ENCODE results near the gene DHRSX. TPM values are rescaled to one million over a fixed set of nuclear protein-coding genes. Genes with fewer than 3 reads are reported as not detected.

Gene DHRSX
- total and polyA plus RNA-seq, 2 of the 13 experiments (the other 11 are each of a cell fraction or from before 2014, with no cell fraction given) = 15.5 to 24.3 TPM

DNA sequence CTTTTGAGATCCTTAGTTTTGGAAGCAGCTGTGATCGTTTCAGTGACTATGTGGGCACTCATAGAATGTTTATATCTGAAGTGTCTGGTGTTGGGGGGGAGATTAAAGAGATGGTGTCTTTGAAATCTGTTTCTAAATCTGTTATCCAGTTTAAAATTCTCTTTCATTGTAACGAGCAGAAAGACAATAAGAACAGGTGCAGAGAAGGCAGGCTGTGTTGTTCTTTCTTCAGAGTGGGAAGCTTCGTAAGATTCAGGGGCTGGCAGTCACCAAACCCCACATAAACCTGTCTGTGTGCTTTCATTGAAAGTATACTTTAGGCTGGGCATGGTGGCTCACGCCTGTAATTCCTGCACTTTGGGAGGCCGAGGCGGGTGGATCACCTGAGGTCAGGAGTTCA is 16.3 kb upstream of the DHRSX start:
- H3K36me3 ChIP-seq (replicated peaks in 1 of 2; ENCODE audit: control insufficient read depth in 1 of 2, insufficient read depth in 2 of 2, low read length in 2 of 2) = no peaks in the 10 kb centered on the region
- no peaks in the 10 kb centered on the region for H3K9me3 ChIP-seq (ENCODE audit: low read length)
- intact Hi-C loops (cut with micrococcal nuclease; ENCODE audit: unreplicated experiment) (no loop called here), in situ Hi-C loops (cut with HindIII; ENCODE audit: extremely low pct_ligation_motif_present, low pct_unique_long_range_greater_than_20kb) (no loop called here)
- no peak for ATAC-seq
- POLR2A ChIA-PET = no interaction called here
- TF ChIP-seq ZNF251 (CRISPR knock-in tag; IDR thresholded peaks at IDR 0.05) (no peak), NFYB (CRISPR knock-in tag; IDR thresholded peaks at IDR 0.05) (no peak)
- TF ChIP-seq, protein P1, sequence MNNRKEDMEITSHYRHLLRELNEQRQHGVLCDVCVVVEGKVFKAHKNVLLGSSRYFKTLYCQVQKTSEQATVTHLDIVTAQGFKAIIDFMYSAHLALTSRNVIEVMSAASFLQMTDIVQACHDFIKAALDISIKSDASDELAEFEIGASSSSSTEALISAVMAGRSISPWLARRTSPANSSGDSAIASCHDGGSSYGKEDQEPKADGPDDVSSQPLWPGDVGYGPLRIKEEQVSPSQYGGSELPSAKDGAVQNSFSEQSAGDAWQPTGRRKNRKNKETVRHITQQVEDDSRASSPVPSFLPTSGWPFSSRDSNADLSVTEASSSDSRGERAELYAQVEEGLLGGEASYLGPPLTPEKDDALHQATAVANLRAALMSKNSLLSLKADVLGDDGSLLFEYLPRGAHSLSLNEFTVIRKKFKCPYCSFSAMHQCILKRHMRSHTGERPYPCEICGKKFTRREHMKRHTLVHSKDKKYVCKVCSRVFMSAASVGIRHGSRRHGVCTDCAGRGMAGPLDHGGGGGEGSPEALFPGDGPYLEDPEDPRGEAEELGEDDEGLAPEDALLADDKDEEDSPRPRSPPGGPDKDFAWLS (CRISPR knock-in tag; IDR thresholded peaks at IDR 0.05; ENCODE audit: borderline replicate concordance) = no peak
- H3K4me1 ChIP-seq (ENCODE audit: insufficient read depth, low read length) = peaks cover 13% of the 10 kb centered on the region
- WGBS (ENCODE audit: low lambda C conversion rate) = 12% methylated on average over 6 of the region's 6 CpGs
- H3K9ac ChIP-seq (ENCODE audit: insufficient read depth, low read depth, low read length) = no peak overlapping the region
- H3K27me3 ChIP-seq (ENCODE audit: control insufficient read depth in 1 of 2, insufficient read depth in 2 of 2, low read length in 2 of 2) = no peaks in the 10 kb centered on the region
- no peaks in the 10 kb centered on the region for H3K79me2 ChIP-seq (ENCODE audit: insufficient read depth, low read length)
- no peak overlapping the region for H3K4me3 ChIP-seq (replicated peaks in 1 of 3; ENCODE audit: insufficient read depth in 1 of 3, low read depth in 2 of 3, low read length in 3 of 3)
- H2AFZ ChIP-seq (ENCODE audit: low read length) = no peak overlapping the region
- H3K4me2 ChIP-seq (ENCODE audit: low read depth, low read length) = no peak overlapping the region
- CTCF ChIA-PET (ENCODE audit: low intra/inter-chr PET ratio, low total read pairs) = no interaction called here
- no peak for DNase-seq (ENCODE audit: low spot score)
- FAIRE-seq = no peak
- no TSS peak for BruUV-seq (replicated peaks)
- H4K20me1 ChIP-seq (ENCODE audit: insufficient read depth, low read length) = no peaks in the 10 kb centered on the region
- no peak overlapping the region for H3K27ac ChIP-seq (ENCODE audit: extremely low read length, insufficient read depth, low read length)

DNA sequence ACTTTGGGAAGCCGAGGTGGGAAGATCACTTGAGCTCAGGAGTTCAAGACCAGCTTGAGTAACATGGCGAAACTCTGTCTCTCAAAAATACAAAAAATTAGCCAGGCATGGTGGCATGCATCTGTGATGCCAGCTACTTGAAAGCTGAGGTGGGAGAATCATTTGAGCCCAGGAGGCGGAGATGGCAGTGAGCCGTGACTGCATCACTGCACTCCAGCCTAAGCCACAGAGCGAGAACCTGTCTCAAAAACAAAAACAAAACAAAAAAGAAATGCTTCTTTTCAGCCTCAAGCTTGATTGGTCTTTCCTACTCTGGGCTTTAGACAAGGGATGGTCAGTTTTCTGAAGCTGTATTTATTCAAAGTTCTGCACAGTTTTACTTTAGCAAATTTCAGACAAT is 15.8 kb upstream of the DHRSX start:
- Histone ChIP-seq H3K27ac (ENCODE audit: extremely low read length, insufficient read depth, low read length) (no peak overlapping the region), H3K9me3 (ENCODE audit: low read length) (no peaks in the 10 kb centered on the region), H3K79me2 (ENCODE audit: insufficient read depth, low read length) (no peaks in the 10 kb centered on the region), H3K4me1 (ENCODE audit: insufficient read depth, low read length) (peaks cover 10% of the 10 kb centered on the region), H4K20me1 (ENCODE audit: insufficient read depth, low read length) (no peaks in the 10 kb centered on the region), H3K4me3 (replicated peaks in 1 of 3; ENCODE audit: insufficient read depth in 1 of 3, low read depth in 2 of 3, low read length in 3 of 3) (no peak overlapping the region), H2AFZ (ENCODE audit: low read length) (no peak overlapping the region), H3K9ac (ENCODE audit: insufficient read depth, low read depth, low read length) (no peak overlapping the region), H3K27me3 (ENCODE audit: control insufficient read depth in 1 of 2, insufficient read depth in 2 of 2, low read length in 2 of 2) (no peaks in the 10 kb centered on the region), H3K36me3 (replicated peaks in 1 of 2; ENCODE audit: control insufficient read depth in 1 of 2, insufficient read depth in 2 of 2, low read length in 2 of 2) (no peaks in the 10 kb centered on the region), H3K4me2 (ENCODE audit: low read depth, low read length) (no peak overlapping the region)
- 60% methylated on average over 5 of the region's 5 CpGs for WGBS (ENCODE audit: low lambda C conversion rate)
- no peak for FAIRE-seq
- ATAC-seq = no peak
- no TSS peak for BruUV-seq (replicated peaks)
- ChIA-PET POLR2A (no interaction called here), CTCF (ENCODE audit: low intra/inter-chr PET ratio, low total read pairs) (no interaction called here)
- no peak for DNase-seq (ENCODE audit: low spot score)
- TF ChIP-seq SIN3A (IDR thresholded peaks at IDR 0.05; ENCODE audit: borderline replicate concordance, low read depth, low read length) (no peak), REPIN1 (CRISPR knock-in tag; IDR thresholded peaks at IDR 0.05; ENCODE audit: borderline replicate concordance, low read depth) (no peak), MAFK (conservative IDR thresholded peaks at IDR 0.05 in 1 of 2, IDR thresholded peaks at IDR 0.05 in 1 of 2; ENCODE audit: low read length in 2 of 2) (no peak)
- in situ Hi-C loops (cut with HindIII; ENCODE audit: extremely low pct_ligation_motif_present, low pct_unique_long_range_greater_than_20kb) (no loop called here), intact Hi-C loops (cut with micrococcal nuclease; ENCODE audit: unreplicated experiment) (no loop called here)

All from HepG2 (cell line).